Upper lobe of left lung (tissue), 6 donors: ENCODE data around the gene RTN4. TPM values are rescaled to one million over a fixed set of nuclear protein-coding genes. Genes with fewer than 3 reads are reported as not detected.

ENCODE experiments used
- ATAC-seq, 2 donors: fragments of 200-7000 bp; cut with Tn5 transposase; one replicate each; pipeline ENCODE4 v1.9.1; 2022; ENCODE audit warnings: mild to moderate bottlenecking in 2 of 2, moderate library complexity in 2 of 2; ENCODE audit not compliant: low FRiP score in 2 of 2
- DNase-seq, 2 donors: peaks; one replicate each; pipeline ENCODE4 v3.0.0-alpha.2; 2019 to 2020
- H3K27ac ChIP-seq, 4 donors: fragments of 200-600 bp; sonication (generic); one replicate each; pipeline ENCODE4 v1.5.1; 2016 to 2019
- H3K27me3 ChIP-seq, 4 donors: fragments of 200-600 bp; sonication (generic); one replicate each; pipeline ENCODE4 v1.5.1; 2017 to 2019
- H3K36me3 ChIP-seq, 4 donors: fragments of 200-600 bp; sonication (generic); one replicate each; pipeline ENCODE4 v1.5.1; 2016 to 2019
- H3K4me1 ChIP-seq, 4 donors: fragments of 200-600 bp; sonication (generic); one replicate each; pipeline ENCODE4 v1.5.1; 2018 to 2019
- H3K4me3 ChIP-seq, 4 donors: fragments of 200-600 bp; sonication (generic); one replicate each; pipeline ENCODE4 v1.5.1; 2017 to 2019; ENCODE audit warnings: mild to moderate bottlenecking in 2 of 4, moderate library complexity in 1 of 4
- H3K9me3 ChIP-seq, 4 donors: fragments of 200-600 bp; sonication (generic); one replicate each; pipeline ENCODE4 v1.5.1; 2018 to 2019
- EP300 ChIP-seq, 4 donors: sonication (generic); formaldehyde crosslinking; IDR thresholded peaks; one replicate each; pipeline ENCODE4 v1.5.1; 2017; ENCODE audit warnings: antibody characterized with exemption in 4 of 4, control low read depth in 2 of 4
- POLR2A ChIP-seq, 4 donors: fragments of 450-650 bp; IDR thresholded peaks; one replicate each; pipeline ENCODE4 v1.5.1; 2016 to 2017; ENCODE audit warnings: antibody characterized with exemption in 4 of 4, mild to moderate bottlenecking in 2 of 4
- POLR2AphosphoS5 ChIP-seq, 2 donors: sonication (generic); formaldehyde crosslinking; IDR thresholded peaks; one replicate each; pipeline ENCODE4 v1.5.1; 2017; ENCODE audit warnings: antibody characterized with exemption in 2 of 2
- WGBS, 2 donors: methylation state at CpG; one replicate each; pipeline ENCODE4 v1.1.5; 2017 to 2018; 5-methylcytosine and 5-hydroxymethylcytosine counted together
- total RNA-seq, 6 donors: library from RNA; depleted of rRNA in 4 of 6; stranded (reverse); fragments of >200 nt in 4 of 6; gene quantifications; one replicate each; pipeline versions ENCODE4 v1.1.0 to v1.2.1, GENCODE V29; 2016 to 2021
- TF ChIP-seq, protein P1 (sequence below), 6 experiments: fragments of 450-650 bp in 4 of 6; fragments of 200-600 bp in 2 of 6; sonication (generic) in 2 of 6; IDR thresholded peaks; one replicate each; pipeline ENCODE4 v1.5.1; 2016 to 2019; ENCODE audit warnings: antibody characterized with exemption in 6 of 6
- donor health status: DM: no; HTN: no; CAD: no; lungs with moderate emphysema.
- donor health status: DM: no; HTN: yes; CAD: no; lungs with severe emphysema.

RTN4 gene
- total RNA-seq, 6 donors from 2014 or later = 128 to 345 (median 233) TPM

DNA sequence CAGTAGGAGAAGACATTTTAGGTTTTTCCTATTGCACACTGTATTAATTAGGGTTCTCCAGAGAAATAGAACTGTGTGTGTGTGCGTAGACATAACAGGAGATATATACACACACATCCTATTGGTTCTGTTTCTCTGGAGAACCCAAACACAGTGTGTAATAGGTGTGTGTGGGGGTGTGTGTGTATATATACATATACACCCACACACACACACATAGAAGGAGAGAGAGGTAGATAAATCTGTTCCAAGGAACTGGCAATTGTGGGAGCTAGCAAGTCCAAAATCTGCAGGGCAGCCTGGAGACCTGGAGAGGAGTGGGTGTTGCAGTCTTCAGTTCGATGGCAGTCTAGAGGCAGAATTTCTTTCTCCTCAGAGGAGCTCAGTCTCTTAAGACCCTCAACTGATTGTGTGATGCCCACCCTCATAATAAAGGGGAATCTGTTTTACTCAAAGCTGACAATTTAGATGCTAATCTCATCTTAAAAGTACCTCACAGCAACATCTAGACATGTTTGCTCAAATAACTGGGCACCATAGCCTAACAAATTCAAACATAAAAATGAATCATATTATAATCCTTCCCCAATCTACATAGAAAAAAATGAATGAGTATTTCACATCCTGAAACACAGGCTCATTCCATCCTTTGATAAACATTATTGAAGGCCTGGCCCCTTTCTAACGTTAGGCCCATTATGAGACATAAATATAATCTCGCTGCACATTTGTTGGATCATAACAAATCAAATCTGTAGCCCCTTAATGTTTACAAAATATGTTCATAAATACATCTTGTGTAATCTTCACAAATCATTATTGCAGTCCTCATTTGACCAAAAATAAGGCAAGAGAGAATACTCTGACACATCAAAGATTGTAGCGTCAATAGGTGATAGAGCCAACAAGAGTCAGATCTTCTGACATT lies 35.1 kb upstream of the RTN4 start:
- Histone ChIP-seq H3K36me3 (no peaks in the 10 kb centered on the region), H3K9me3 (no peaks in the 10 kb centered on the region), H3K4me3 (no peak overlapping the region), H3K27ac (no peak overlapping the region), H3K27me3 (no peaks in the 10 kb centered on the region), H3K4me1 (peaks cover 0 to 22% (median 11%) of the 10 kb centered on the region in 4 donors)
- ATAC-seq (no peak), DNase-seq (no peak)
- WGBS, 2 donors = 77 to 87% methylated on average over 5 of the region's 5 CpGs
- TF ChIP-seq POLR2AphosphoS5 (IDR thresholded peaks at IDR 0.05) = no peak
- TF ChIP-seq EP300 (IDR thresholded peaks at IDR 0.05) = no peak
- TF ChIP-seq, protein P1, sequence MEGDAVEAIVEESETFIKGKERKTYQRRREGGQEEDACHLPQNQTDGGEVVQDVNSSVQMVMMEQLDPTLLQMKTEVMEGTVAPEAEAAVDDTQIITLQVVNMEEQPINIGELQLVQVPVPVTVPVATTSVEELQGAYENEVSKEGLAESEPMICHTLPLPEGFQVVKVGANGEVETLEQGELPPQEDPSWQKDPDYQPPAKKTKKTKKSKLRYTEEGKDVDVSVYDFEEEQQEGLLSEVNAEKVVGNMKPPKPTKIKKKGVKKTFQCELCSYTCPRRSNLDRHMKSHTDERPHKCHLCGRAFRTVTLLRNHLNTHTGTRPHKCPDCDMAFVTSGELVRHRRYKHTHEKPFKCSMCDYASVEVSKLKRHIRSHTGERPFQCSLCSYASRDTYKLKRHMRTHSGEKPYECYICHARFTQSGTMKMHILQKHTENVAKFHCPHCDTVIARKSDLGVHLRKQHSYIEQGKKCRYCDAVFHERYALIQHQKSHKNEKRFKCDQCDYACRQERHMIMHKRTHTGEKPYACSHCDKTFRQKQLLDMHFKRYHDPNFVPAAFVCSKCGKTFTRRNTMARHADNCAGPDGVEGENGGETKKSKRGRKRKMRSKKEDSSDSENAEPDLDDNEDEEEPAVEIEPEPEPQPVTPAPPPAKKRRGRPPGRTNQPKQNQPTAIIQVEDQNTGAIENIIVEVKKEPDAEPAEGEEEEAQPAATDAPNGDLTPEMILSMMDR (IDR thresholded peaks at IDR 0.05) = no peak
- no peak for TF ChIP-seq POLR2A (IDR thresholded peaks at IDR 0.05)

DNA sequence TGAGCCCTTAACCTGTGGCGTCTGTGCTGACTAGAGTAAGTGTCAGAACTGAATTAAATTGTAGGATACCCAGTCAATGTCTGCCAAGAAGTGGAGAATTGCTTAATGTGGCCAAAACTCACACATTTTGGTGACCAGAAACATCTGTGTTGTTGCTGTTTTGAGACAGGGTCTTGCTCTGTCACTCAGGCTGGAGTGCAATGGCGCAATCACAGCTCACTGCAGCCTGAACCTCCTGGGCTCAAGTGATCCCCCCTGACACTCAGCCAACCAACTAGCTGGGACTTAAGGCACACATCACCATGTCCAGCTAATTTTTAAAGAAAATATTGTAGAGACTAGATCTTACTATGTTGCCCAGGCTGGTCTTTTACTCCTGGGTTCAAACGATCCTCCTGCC lies 34.4 kb upstream of the RTN4 start:
- Histone ChIP-seq H3K4me1 (peaks cover 0 to 22% (median 11%) of the 10 kb centered on the region in 4 donors), H3K36me3 (no peaks in the 10 kb centered on the region), H3K4me3 (no peak overlapping the region), H3K27me3 (no peaks in the 10 kb centered on the region), H3K9me3 (no peaks in the 10 kb centered on the region), H3K27ac (no peak overlapping the region)
- ATAC-seq = no peak
- DNase-seq = no peak
- TF ChIP-seq, protein P1 (IDR thresholded peaks at IDR 0.05) = no peak
- no peak for TF ChIP-seq POLR2AphosphoS5 (IDR thresholded peaks at IDR 0.05)
- TF ChIP-seq EP300 (IDR thresholded peaks at IDR 0.05) = no peak
- no peak for TF ChIP-seq POLR2A (IDR thresholded peaks at IDR 0.05)
- WGBS, 2 donors = 83 to 85% methylated on average over 3 of the region's 3 CpGs

DNA sequence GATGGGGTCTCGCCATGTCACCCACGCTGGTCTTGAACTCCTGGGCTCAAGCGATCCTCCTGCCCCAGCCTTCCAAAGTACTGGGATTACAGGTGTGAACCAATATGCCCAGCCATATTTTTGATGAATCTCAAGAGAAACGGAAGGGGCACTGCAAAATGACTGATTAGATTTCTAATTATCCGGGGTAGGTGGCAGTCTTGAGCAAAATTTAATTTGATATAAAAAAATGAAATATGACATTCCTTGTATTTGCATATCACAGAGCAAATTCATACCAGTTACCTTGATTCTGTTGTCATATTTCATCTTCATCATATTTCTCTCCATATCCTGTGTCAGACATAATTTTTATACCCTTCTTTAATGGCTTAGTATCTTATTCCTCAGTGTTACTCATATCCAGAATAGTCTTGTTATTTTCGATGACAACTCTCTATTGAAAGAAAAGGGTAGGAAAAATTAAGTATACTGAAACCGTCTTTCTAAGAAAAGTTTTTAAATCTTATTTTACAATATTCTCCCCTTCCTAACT lies 30.0 kb upstream of the RTN4 start:
- H3K27me3 ChIP-seq = no peaks in the 10 kb centered on the region
- TF ChIP-seq, protein P1 (IDR thresholded peaks at IDR 0.05) = no peak
- TF ChIP-seq POLR2AphosphoS5 (IDR thresholded peaks at IDR 0.05) (no peak), POLR2A (IDR thresholded peaks at IDR 0.05) (no peak), EP300 (IDR thresholded peaks at IDR 0.05) (no peak)
- H3K4me1 ChIP-seq = peaks cover 0 to 22% (median 7%) of the 10 kb centered on the region in 4 donors
- H3K27ac ChIP-seq = no peak overlapping the region
- ATAC-seq (no peak), DNase-seq (no peak)
- H3K4me3 ChIP-seq = no peak overlapping the region
- whole genome bisulfite sequencing, 2 donors = 96% methylated on average over 7 of the region's 7 CpGs
- H3K36me3 ChIP-seq = no peaks in the 10 kb centered on the region
- no peaks in the 10 kb centered on the region for H3K9me3 ChIP-seq

DNA sequence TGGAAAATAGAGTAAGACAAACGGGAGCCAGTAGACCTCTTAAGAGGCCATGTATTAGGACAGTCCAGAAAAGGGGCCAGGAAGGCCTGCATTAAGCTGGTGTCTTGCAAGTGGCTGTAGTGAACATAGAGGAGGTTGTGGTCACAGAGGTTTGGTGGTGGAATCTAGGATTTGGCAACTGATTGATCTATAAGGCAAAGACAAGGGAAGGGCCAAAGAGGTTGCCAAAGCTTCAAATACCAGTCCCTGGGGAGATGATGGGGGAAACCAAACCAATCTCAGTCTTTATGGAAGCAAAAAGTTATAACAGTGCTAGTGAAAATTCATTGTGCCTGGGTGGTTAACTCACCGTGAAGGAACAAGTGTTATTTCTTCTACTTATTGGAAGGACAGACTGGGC lies 28.7 kb upstream of the RTN4 start:
- Histone ChIP-seq H3K4me3 (no peak overlapping the region), H3K27ac (no peak overlapping the region), H3K27me3 (no peaks in the 10 kb centered on the region), H3K36me3 (no peaks in the 10 kb centered on the region), H3K4me1 (peaks cover 0 to 17% (median 5%) of the 10 kb centered on the region in 4 donors), H3K9me3 (no peaks in the 10 kb centered on the region)
- no peak for TF ChIP-seq EP300 (IDR thresholded peaks at IDR 0.05)
- TF ChIP-seq POLR2A (IDR thresholded peaks at IDR 0.05) = no peak
- TF ChIP-seq, protein P1 (IDR thresholded peaks at IDR 0.05) = no peak
- TF ChIP-seq POLR2AphosphoS5 (IDR thresholded peaks at IDR 0.05) = no peak
- DNase-seq (no peak), ATAC-seq (no peak)
- WGBS, 2 donors = 84 to 87% methylated on average over 2 of the region's 2 CpGs
